Esophagus squamous epithelium (tissue), 5 donors: Measurements from ENCODE around the gene CLCNKA. TPM values are rescaled to one million over a fixed set of nuclear protein-coding genes. Genes with fewer than 3 reads are reported as not detected.

Source experiments
- DNase-seq: peaks from one replicate; lab custom pipeline; 2025; lab: John Stamatoyannopoulos, UW
- H3K27ac ChIP-seq, 4 donors: fragments of 200-600 bp; sonication (generic); one replicate each; pipeline ENCODE4 v1.5.1; 2016 to 2019; ENCODE audit warnings: mild to moderate bottlenecking in 1 of 4
- H3K27me3 ChIP-seq, 4 donors: fragments of 200-600 bp; sonication (generic); 1 replicate in 3 of 4; 2 replicates in 1 of 4; pipeline versions ENCODE4 v1.5.1 to v1.6.0; 2017 to 2021; ENCODE audit warnings: antibody characterized with exemption in 1 of 4
- H3K36me3 ChIP-seq, 3 donors: fragments of 200-600 bp; sonication (generic); one replicate each; pipeline ENCODE4 v1.5.1; 2016 to 2019
- H3K4me1 ChIP-seq, 3 donors: fragments of 200-600 bp; sonication (generic); one replicate each; pipeline ENCODE4 v1.5.1; 2017 to 2019
- H3K4me3 ChIP-seq, 4 donors: fragments of 200-600 bp; sonication (generic); 1 replicate in 3 of 4; 2 replicates in 1 of 4; pipeline ENCODE4 v1.5.1; 2016 to 2019; ENCODE audit warnings: mild to moderate bottlenecking in 2 of 4, moderate library complexity in 1 of 4
- H3K9me3 ChIP-seq, 3 donors: fragments of 200-600 bp; sonication (generic); one replicate each; pipeline ENCODE4 v1.5.1; 2016 to 2019
- CTCF ChIP-seq, 6 experiments: fragments of 450-650 bp in 4 of 6; fragments of 200-600 bp in 2 of 6; sonication (generic) in 2 of 6; IDR thresholded peaks; one replicate each; pipeline ENCODE4 v1.5.1; 2016 to 2019; ENCODE audit warnings: antibody characterized with exemption in 6 of 6, mild to moderate bottlenecking in 4 of 6, moderate library complexity in 4 of 6
- POLR2A ChIP-seq, 4 donors: fragments of 450-650 bp; IDR thresholded peaks; one replicate each; pipeline ENCODE4 v1.6.1; 2017; ENCODE audit warnings: antibody characterized with exemption in 4 of 4, mild to moderate bottlenecking in 4 of 4, moderate library complexity in 3 of 4
- WGBS, 2 donors: methylation state at CpG; one replicate each; pipeline ENCODE4 v1.1.5; 2018; 5-methylcytosine and 5-hydroxymethylcytosine counted together
- intact Hi-C: fragments of 100-400 bp; cut with DNase I; formaldehyde crosslinking; loops from one replicate; pipeline ENCODE4 v1.15.0; 2022
- total RNA-seq, 4 donors: library from RNA; depleted of rRNA; stranded (reverse); fragments of >200 nt; gene quantifications; one replicate each; pipeline ENCODE4 v1.1.0, GENCODE V29; 2016
- donor health status: DM: yes; HTN: yes; CAD: no.

Gene CLCNKA
- total RNA-seq, 4 donors from 2014 or later = not detected

- Histone ChIP-seq H3K9me3 (no peaks in the 10 kb centered on the region), H3K27me3 (peaks cover 0 to 22% (median 0%) of the 10 kb centered on the region in 4 donors), H3K4me3 (peak within 1 kb of the TSS; percentile 32 to 72 (median 48)), H3K36me3 (no peaks in the 10 kb centered on the region), H3K4me1 (peaks cover 23 to 60% (median 29%) of the 10 kb centered on the region in 3 donors), H3K27ac (peak within 1 kb of the TSS; percentile 5 to 40 (median 35))
- intact Hi-C loops = loop anchor here (10.0 kb wide), 2 partner anchors 171 to 291 kb away; partner anchors contain the start of gene SZRD1
- WGBS, 2 donors = 7 to 9% methylated on average over 8 to 9 of the region's 54 CpGs
- no peak for DNase-seq
- TF ChIP-seq CTCF (IDR thresholded peaks at IDR 0.05) = peak in 4 of 6 experiments; percentile 39 to 77 (median 64)
- no peak for TF ChIP-seq POLR2A (IDR thresholded peaks at IDR 0.05)
Measured at GRCh38 chr1:16073490-16074119, 51.8 kb downstream of the CLCNKA start, which contains the start of gene FAM131C. FAM131C (minus strand) TSS chr1:16073651; CDS start chr1:16073442, 209 bp downstream.

- Histone ChIP-seq H3K36me3 (no peaks in the 10 kb centered on the region), H3K4me1 (peaks cover 29 to 64% (median 34%) of the 10 kb centered on the region in 3 donors), H3K27me3 (peaks cover 0 to 22% (median 0%) of the 10 kb centered on the region in 4 donors), H3K4me3 (no peak overlapping the region), H3K27ac (no peak overlapping the region), H3K9me3 (no peaks in the 10 kb centered on the region)
- TF ChIP-seq POLR2A (IDR thresholded peaks at IDR 0.05) = no peak
- TF ChIP-seq CTCF (IDR thresholded peaks at IDR 0.05) = no peak
- 63 to 71% methylated on average over 5 of the region's 5 CpGs for WGBS, 2 donors
- no peak for DNase-seq
- intact Hi-C loops = loop anchor here (10.0 kb wide), 2 partner anchors 171 to 291 kb away; partner anchors contain the start of gene SZRD1
Measured at GRCh38 chr1:16074217-16074616, 52.4 kb downstream of the CLCNKA start.

GRCh38 chr1:16075337-16076030 lies 53.6 kb downstream of the CLCNKA start:
- intact Hi-C loops = loop anchor here (10.0 kb wide), 2 partner anchors 169 to 289 kb away; partner anchors contain the start of gene SZRD1
- Histone ChIP-seq H3K36me3 (no peaks in the 10 kb centered on the region), H3K4me3 (no peak overlapping the region), H3K27me3 (peaks cover 0 to 22% (median 0%) of the 10 kb centered on the region in 4 donors), H3K27ac (peak overlapping the region; percentile 67 to 72 (median 70)), H3K4me1 (peaks cover 29 to 71% (median 40%) of the 10 kb centered on the region in 3 donors), H3K9me3 (no peaks in the 10 kb centered on the region)
- no peak for DNase-seq
- WGBS, 2 donors = 25 to 45% methylated on average over 11 of the region's 11 CpGs
- no peak for TF ChIP-seq POLR2A (IDR thresholded peaks at IDR 0.05)
- TF ChIP-seq CTCF (IDR thresholded peaks at IDR 0.05) = no peak

- peaks cover 29 to 71% (median 40%) of the 10 kb centered on the region in 3 donors for H3K4me1 ChIP-seq
- TF ChIP-seq CTCF (IDR thresholded peaks at IDR 0.05) = no peak
- TF ChIP-seq POLR2A (IDR thresholded peaks at IDR 0.05) = no peak
- WGBS, 2 donors = 52 to 66% methylated on average over 4 to 6 of the region's 14 CpGs
- no peak overlapping the region for H3K4me3 ChIP-seq
- intact Hi-C loops = loop anchor here (10.0 kb wide), 2 partner anchors 169 to 289 kb away; partner anchors contain the start of gene SZRD1
- H3K9me3 ChIP-seq = no peaks in the 10 kb centered on the region
- no peak for DNase-seq
- peaks cover 0 to 22% (median 0%) of the 10 kb centered on the region in 4 donors for H3K27me3 ChIP-seq
- peak overlapping the region; percentile 67 to 72 (median 70) for H3K27ac ChIP-seq
- H3K36me3 ChIP-seq = no peaks in the 10 kb centered on the region
Measured at GRCh38 chr1:16076031-16076864, 54.4 kb downstream of the CLCNKA start.
